Ectodermal cell (in vitro differentiated cells): ENCODE results near the gene ARFGAP3.

Experiments used
- H3K27ac ChIP-seq: 2 replicates; pipeline ENCODE4 v1.7.0; 2013; ENCODE audit warnings: mild to moderate bottlenecking, low read depth, low read length; ENCODE audit not compliant: insufficient read depth, poor library complexity, severe bottlenecking
- H3K27me3 ChIP-seq: 2 replicates; pipeline ENCODE4 v1.7.0; 2013; ENCODE audit warnings: mild to moderate bottlenecking, low read length; ENCODE audit not compliant: insufficient read depth, control insufficient read depth, poor library complexity, severe bottlenecking
- H3K36me3 ChIP-seq: one replicate; pipeline ENCODE4 v1.7.0; 2013; ENCODE audit warnings: low read length; ENCODE audit not compliant: control insufficient read depth, insufficient read depth
- H3K4me1 ChIP-seq: one replicate; pipeline ENCODE4 v1.7.0; 2013; ENCODE audit warnings: low read length; ENCODE audit not compliant: control insufficient read depth, insufficient read depth
- H3K4me3 ChIP-seq: 2 replicates; pipeline ENCODE4 v1.7.0; 2013; ENCODE audit warnings: low read depth, low read length, control low read depth; ENCODE audit not compliant: insufficient read depth
- H3K9me3 ChIP-seq: 2 replicates; pipeline ENCODE4 v1.7.0; 2013; ENCODE audit warnings: mild to moderate bottlenecking, low read length, moderate library complexity; ENCODE audit not compliant: control insufficient read depth
- WGBS, 2 experiments: methylation state at CpG; one replicate each; pipeline ENCODE4 v1.1.7; 2013; ENCODE audit warnings: missing lambda C conversion rate in 2 of 2; 5-methylcytosine and 5-hydroxymethylcytosine counted together

ARFGAP3 gene

GRCh38 chr22:42844756-42845155 is 12.3 kb downstream of the ARFGAP3 start:
- no peak overlapping the region for H3K4me3 ChIP-seq
- no peaks in the 10 kb centered on the region for H3K9me3 ChIP-seq
- H3K27me3 ChIP-seq = no peaks in the 10 kb centered on the region
- no peaks in the 10 kb centered on the region for H3K4me1 ChIP-seq
- 83 to 88% methylated on average over 4 of the region's 4 CpGs for WGBS, 2 experiments
- no peaks in the 10 kb centered on the region for H3K36me3 ChIP-seq
- no peak overlapping the region for H3K27ac ChIP-seq

DNA sequence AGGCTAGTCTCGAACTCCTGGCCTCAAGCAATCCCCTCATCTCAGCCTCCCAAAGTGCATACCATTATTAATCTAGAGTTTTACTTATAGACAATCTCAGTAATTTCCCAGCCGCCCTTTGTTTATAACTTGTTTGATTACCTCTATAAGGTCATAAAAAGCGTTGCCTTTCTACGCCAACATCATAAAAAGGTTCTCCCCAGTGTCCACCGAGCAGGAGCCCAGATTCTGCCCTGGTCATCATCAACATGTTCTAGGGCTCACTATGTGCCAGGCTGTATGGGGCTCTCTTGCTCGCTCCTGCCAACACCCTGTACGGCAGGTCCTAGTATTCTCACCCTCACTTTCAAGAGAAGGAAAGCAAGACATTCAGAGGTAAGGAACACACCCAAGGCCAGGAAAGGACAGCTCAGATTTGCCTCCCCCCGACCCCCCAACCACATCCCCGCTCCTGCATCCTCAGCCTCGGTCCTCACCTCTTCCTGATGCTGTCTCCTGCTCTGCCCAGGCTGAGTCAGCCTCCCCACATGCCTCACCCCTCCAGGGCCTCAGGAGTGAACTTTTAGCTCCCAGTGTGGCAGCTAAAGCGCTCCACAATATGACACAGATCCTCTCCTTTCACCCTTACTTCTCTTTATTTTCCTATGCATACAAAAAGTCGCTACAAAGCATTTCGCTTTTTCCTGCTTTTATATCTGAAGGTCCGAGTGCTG is 14.3 kb downstream of the ARFGAP3 start:
- Histone ChIP-seq H3K36me3 (no peaks in the 10 kb centered on the region), H3K4me3 (no peak overlapping the region), H3K4me1 (no peaks in the 10 kb centered on the region), H3K27me3 (no peaks in the 10 kb centered on the region), H3K27ac (no peak overlapping the region), H3K9me3 (no peaks in the 10 kb centered on the region)
- WGBS, 2 experiments = 95% methylated on average over 14 of the region's 14 CpGs

DNA sequence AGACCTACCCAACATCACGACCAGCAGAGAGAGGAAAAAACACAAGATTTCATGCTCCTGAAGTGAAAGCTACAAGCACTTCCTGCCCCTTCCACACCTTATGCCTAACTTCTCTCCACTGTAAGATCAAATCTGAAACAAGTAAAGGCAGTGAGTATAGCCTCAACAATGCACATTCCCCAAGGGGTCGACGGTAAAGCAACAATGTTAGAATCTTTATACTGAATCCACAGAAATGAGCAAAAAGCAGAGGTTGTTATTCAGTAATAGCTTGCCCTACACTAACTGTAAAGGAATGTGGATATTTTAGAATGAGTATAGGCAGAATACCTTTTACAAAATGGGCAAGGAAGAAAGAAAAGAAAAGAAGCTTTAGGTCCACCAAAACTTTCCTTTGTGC is 15.6 kb downstream of the ARFGAP3 start:
- WGBS, 2 experiments = 69 to 74% methylated on average over 3 of the region's 3 CpGs
- Histone ChIP-seq H3K4me3 (no peak overlapping the region), H3K9me3 (no peaks in the 10 kb centered on the region), H3K27ac (no peak overlapping the region), H3K4me1 (no peaks in the 10 kb centered on the region), H3K36me3 (no peaks in the 10 kb centered on the region), H3K27me3 (no peaks in the 10 kb centered on the region)

DNA sequence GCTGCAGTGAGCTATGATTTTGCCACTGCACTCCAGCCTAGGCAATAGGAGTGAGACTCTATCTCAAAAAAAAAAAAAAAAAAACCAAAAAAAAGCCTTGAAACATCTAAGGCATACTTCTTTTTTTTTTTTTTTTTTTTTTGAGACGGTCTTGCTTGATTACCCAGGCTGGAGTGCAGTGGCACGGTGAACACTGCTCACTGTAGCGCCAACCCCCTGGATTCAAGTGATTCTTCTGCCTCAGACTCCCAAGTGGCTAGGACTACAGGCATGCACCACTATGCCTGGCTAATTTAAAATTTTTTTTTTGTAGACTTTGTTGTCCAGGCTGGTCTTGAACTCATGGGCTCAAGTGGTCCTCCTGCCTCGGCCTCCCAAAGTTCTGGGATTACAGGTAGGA is 19.5 kb downstream of the ARFGAP3 start:
- H3K4me3 ChIP-seq = no peak overlapping the region
- no peaks in the 10 kb centered on the region for H3K9me3 ChIP-seq
- WGBS, 2 experiments = 95% methylated on average over 4 of the region's 4 CpGs
- H3K36me3 ChIP-seq = no peaks in the 10 kb centered on the region
- H3K27me3 ChIP-seq = no peaks in the 10 kb centered on the region
- H3K27ac ChIP-seq = no peak overlapping the region
- H3K4me1 ChIP-seq = no peaks in the 10 kb centered on the region

DNA sequence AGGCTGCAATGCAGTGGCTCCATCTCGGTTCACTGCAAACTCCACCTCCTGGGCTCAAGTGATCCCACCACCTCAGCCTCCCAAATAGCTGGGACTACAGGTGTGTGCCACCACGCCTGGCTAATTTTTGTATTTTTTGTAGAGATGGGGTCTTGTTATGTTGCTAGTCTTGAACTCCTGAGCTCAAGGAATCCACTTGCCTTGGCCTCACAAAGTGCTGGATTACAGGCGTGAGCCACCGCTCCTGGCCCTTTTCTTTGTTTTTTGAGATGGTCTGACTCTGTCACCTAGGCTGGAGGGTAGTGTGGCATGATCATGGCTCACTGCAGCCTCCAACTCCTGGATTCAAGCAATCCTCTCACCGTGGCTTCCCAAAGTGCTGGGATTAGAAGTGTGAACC is 21.0 kb downstream of the ARFGAP3 start:
- Histone ChIP-seq H3K9me3 (no peaks in the 10 kb centered on the region), H3K27me3 (no peaks in the 10 kb centered on the region), H3K4me3 (no peak overlapping the region), H3K4me1 (no peaks in the 10 kb centered on the region), H3K36me3 (no peaks in the 10 kb centered on the region), H3K27ac (no peak overlapping the region)
- WGBS, 2 experiments = 89 to 96% methylated on average over 5 of the region's 5 CpGs

DNA sequence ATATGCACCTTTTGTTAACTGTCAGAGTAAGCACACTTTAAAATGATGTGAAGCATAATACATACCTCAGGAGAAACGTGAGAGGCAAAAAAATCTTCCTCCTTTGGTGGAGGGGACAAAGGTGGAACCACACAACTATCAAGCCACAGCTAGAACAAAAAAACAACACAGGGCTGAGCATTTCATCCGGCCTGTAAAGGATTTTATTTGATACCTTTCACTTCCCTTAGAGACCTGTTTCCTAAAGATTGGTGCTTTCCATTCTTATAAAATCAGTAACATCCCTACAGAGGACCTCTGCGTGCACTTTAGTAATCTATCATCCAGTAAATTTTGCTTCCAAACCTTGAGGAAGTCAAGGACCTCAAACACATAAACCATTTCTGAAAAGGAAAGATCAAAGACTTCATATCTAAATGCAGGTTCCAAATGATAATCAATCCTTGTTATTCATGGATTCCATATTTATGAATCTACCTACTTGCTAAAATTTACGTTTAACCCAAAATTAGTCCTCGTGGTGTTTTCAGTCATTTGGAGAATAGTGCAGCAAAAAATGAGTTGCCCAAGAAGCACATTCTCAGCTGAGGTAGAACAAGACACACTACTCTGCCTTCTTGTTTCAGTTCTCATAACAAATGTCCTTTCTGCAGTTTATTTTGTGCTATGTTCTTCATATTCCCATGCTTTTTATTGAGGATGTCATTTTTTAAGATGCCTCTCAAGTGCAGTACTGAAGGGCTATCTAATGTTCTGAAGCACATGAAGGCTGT is 22.7 kb downstream of the ARFGAP3 start:
- no peaks in the 10 kb centered on the region for H3K9me3 ChIP-seq
- no peaks in the 10 kb centered on the region for H3K36me3 ChIP-seq
- no peak overlapping the region for H3K4me3 ChIP-seq
- no peaks in the 10 kb centered on the region for H3K4me1 ChIP-seq
- 92 to 94% methylated on average over 5 of the region's 5 CpGs for WGBS, 2 experiments
- no peaks in the 10 kb centered on the region for H3K27me3 ChIP-seq
- no peak overlapping the region for H3K27ac ChIP-seq

DNA sequence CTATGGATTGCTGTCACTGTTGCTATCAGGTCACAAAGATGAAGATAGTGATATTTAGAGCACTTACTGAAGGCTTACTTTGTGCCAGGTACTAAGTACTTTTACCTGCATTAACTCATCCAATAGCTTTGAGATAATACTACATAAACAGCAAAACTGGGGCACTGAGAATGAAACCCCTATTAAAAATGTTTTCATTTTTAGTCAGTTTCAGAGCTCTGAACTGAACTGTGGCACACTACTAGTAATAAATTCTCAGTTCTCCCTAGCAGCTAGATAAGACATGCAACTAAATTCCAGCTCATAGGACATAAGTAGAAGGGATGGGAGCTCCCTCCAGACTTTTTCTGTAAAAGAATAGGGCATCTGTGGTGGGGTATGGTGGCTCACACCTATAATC is 24.0 kb downstream of the ARFGAP3 start:
- H3K4me1 ChIP-seq = no peaks in the 10 kb centered on the region
- no peak overlapping the region for H3K27ac ChIP-seq
- no peaks in the 10 kb centered on the region for H3K36me3 ChIP-seq
- H3K27me3 ChIP-seq = no peaks in the 10 kb centered on the region
- no peak overlapping the region for H3K4me3 ChIP-seq
- no peaks in the 10 kb centered on the region for H3K9me3 ChIP-seq

- no peak overlapping the region for H3K4me3 ChIP-seq
- 93% methylated on average over 4 of the region's 4 CpGs for WGBS, 2 experiments
- no peaks in the 10 kb centered on the region for H3K27me3 ChIP-seq
- no peaks in the 10 kb centered on the region for H3K4me1 ChIP-seq
- no peak overlapping the region for H3K27ac ChIP-seq
- no peaks in the 10 kb centered on the region for H3K9me3 ChIP-seq
- H3K36me3 ChIP-seq = no peaks in the 10 kb centered on the region
Measured at GRCh38 chr22:42831712-42832111, 25.4 kb downstream of the ARFGAP3 start.

DNA sequence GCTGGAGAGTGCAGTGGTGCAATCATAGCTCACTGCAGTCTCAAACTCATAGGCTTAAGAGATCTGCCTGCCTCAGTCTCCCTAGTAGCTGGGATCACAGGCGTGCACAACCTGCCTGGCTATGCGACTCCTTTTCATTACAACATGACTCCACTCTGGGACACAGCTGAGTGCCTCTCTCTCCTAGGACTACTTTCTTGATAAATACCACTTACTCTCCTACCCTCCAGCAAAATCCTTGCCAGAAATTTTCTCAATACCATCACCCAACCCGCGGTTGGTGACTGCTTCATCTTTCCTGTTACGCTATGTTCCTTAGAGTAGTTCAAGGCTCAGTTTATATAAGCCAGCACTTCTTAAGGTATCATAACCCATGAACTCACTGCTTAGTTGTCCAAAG is 26.9 kb downstream of the ARFGAP3 start:
- Histone ChIP-seq H3K4me3 (no peak overlapping the region), H3K36me3 (peaks cover 2% of the 10 kb centered on the region), H3K9me3 (no peaks in the 10 kb centered on the region), H3K27me3 (no peaks in the 10 kb centered on the region), H3K4me1 (no peaks in the 10 kb centered on the region), H3K27ac (no peak overlapping the region)
- WGBS, 2 experiments = 97 to 98% methylated on average over 5 of the region's 5 CpGs

- H3K9me3 ChIP-seq = no peaks in the 10 kb centered on the region
- 91 to 100% methylated on average over 2 to 3 of the region's 3 CpGs for WGBS, 2 experiments
- H3K36me3 ChIP-seq = peaks cover 7% of the 10 kb centered on the region
Measured at GRCh38 chr22:42829302-42829701, 27.8 kb downstream of the ARFGAP3 start.

More at GRCh38 chr22:42829302-42829701, 27.8 kb downstream of the ARFGAP3 start:
- Histone ChIP-seq H3K4me3 (no peak overlapping the region), H3K27me3 (no peaks in the 10 kb centered on the region), H3K4me1 (no peaks in the 10 kb centered on the region), H3K27ac (no peak overlapping the region)
